Caco-2 (cell line): ENCODE measurements around the gene MYO10. TPM values are rescaled to one million over a fixed set of nuclear protein-coding genes. Genes with fewer than 3 reads are reported as not detected.

Source experiments
- BruUV-seq: library from RNA; stranded (reverse); fragments of 400-500 nt; replicated peaks from 2 replicates; lab custom pipeline; 2021; lab: Mats Ljungman, UMichigan
- CTCF ChIA-PET: fragments of 300-600 bp; sonication (Branson Sonifier 250); formaldehyde crosslinking; loops from one replicate; lab custom pipeline; 2022; ENCODE audit warnings: antibody characterized with exemption; lab: Charles Lee
- POLR2A ChIA-PET: fragments of 300-600 bp; sonication (Branson Sonifier 250); formaldehyde crosslinking; loops from one replicate; lab custom pipeline; 2022; ENCODE audit warnings: antibody characterized with exemption; lab: Charles Lee
- DNase-seq, 2 experiments: peaks; one replicate each; pipeline versions ENCODE4 v3.0.0 to v3.0.0-alpha.2; 2020 to 2022
- H3K27me3 ChIP-seq: replicated peaks from 2 replicates; pipeline ENCODE4 v1.6.0; 2011; ENCODE audit warnings: low read length; ENCODE audit not compliant: control insufficient read depth, insufficient read depth
- H3K36me3 ChIP-seq: 2 replicates; pipeline ENCODE4 v1.5.1; 2011; ENCODE audit warnings: low read length; ENCODE audit not compliant: control insufficient read depth, insufficient read depth
- H3K4me1 ChIP-seq: fragments of 250-450 bp; sonication (Bioruptor Pico); 2 replicates; pipeline ENCODE4 v1.5.1; 2020; ENCODE audit warnings: mild to moderate bottlenecking
- H3K4me3 ChIP-seq: 2 replicates; pipeline ENCODE4 v1.5.1; 2011; ENCODE audit warnings: low read depth, mild to moderate bottlenecking, control low read depth, low read length
- H3K9me3 ChIP-seq: fragments of 250-450 bp; sonication (Bioruptor Pico); 2 replicates; pipeline ENCODE4 v1.5.1; 2020; ENCODE audit warnings: mild to moderate bottlenecking, moderate library complexity
- H3K27ac Mint-ChIP-seq: one replicate; pipeline ENCODE4 v1.8.0; 2022; ENCODE audit warnings: mixed read lengths; ENCODE audit not compliant: unreplicated experiment
- H3K27me3 Mint-ChIP-seq: one replicate; pipeline ENCODE4 v1.8.0; 2022; ENCODE audit warnings: mixed read lengths; ENCODE audit not compliant: insufficient read depth, unreplicated experiment
- H3K36me3 Mint-ChIP-seq: one replicate; pipeline ENCODE4 v1.8.0; 2022; ENCODE audit warnings: mild to moderate bottlenecking, mixed read lengths; ENCODE audit not compliant: insufficient read depth, unreplicated experiment
- H3K4me1 Mint-ChIP-seq: one replicate; pipeline ENCODE4 v1.8.0; 2022; ENCODE audit warnings: low read depth, mixed read lengths; ENCODE audit not compliant: unreplicated experiment
- H3K4me3 Mint-ChIP-seq: one replicate; pipeline ENCODE4 v1.8.0; 2022; ENCODE audit warnings: mild to moderate bottlenecking, moderate library complexity, mixed read lengths; ENCODE audit not compliant: unreplicated experiment
- H3K9me3 Mint-ChIP-seq: one replicate; pipeline ENCODE4 v1.8.0; 2022; ENCODE audit warnings: mixed read lengths; ENCODE audit not compliant: unreplicated experiment
- CTCF ChIP-seq, 2 experiments: fragments of 200-600 bp in 1 of 2; IDR thresholded peaks; 1 replicate in 1 of 2; 2 replicates in 1 of 2; pipeline versions ENCODE4 v1.5.1 to v1.8.0; 2011 to 2022; ENCODE audit warnings: antibody characterized with exemption in 1 of 2, control low read depth in 1 of 2, inconsistent platforms in 1 of 2, low read depth in 1 of 2, low read length in 1 of 2, mild to moderate bottlenecking in 1 of 2, moderate library complexity in 1 of 2; ENCODE audit not compliant: insufficient read depth in 1 of 2, severe bottlenecking in 1 of 2, unreplicated experiment in 1 of 2
- intact Hi-C: fragments of 100-400 bp; cut with micrococcal nuclease; formaldehyde crosslinking; loops from one replicate; pipeline ENCODE4 v1.10.0; 2022; ENCODE audit not compliant: unreplicated experiment
- total RNA-seq: library from RNA; stranded (reverse); gene quantifications from 2 replicates; pipeline ENCODE4 v1.2.3, GENCODE V29; 2022

MYO10 gene
- total RNA-seq, 1 experiment from 2014 or later = 67.6 TPM

- H3K4me3 ChIP-seq = no peak overlapping the region
Measured at GRCh38 chr5:16889203-16889971, 46.7 kb downstream of the MYO10 start.

GRCh38 chr5:16888694-16889124, 47.4 kb downstream of the MYO10 start:
- DNase-seq = no peak
- Mint-ChIP-seq H3K9me3 (no peaks in the 10 kb centered on the region), H3K36me3 (peaks cover 40% of the 10 kb centered on the region), H3K4me1 (peaks cover 55% of the 10 kb centered on the region), H3K27me3 (no peaks in the 10 kb centered on the region), H3K27ac (peak overlapping the region; percentile 39), H3K4me3 (no peak overlapping the region)
- no TSS peak for BruUV-seq
- intact Hi-C loops = loop anchor here (1.0 kb wide), 1 partner anchor 7 kb away; no protein-coding TSS in a partner anchor
- ChIA-PET POLR2A (no interaction called here), CTCF (no interaction called here)
- Histone ChIP-seq H3K9me3 (no peaks in the 10 kb centered on the region), H3K36me3 (no peaks in the 10 kb centered on the region), H3K27me3 (no peaks in the 10 kb centered on the region), H3K4me1 (peaks cover 80% of the 10 kb centered on the region), H3K4me3 (no peak overlapping the region)
- TF ChIP-seq CTCF (IDR thresholded peaks at IDR 0.05; ENCODE audit: insufficient read depth in 1 of 2, low read depth in 1 of 2, low read length in 1 of 2, severe bottlenecking in 1 of 2, unreplicated experiment in 1 of 2) = no peak

More at GRCh38 chr5:16889203-16889971, 46.7 kb downstream of the MYO10 start:
- Mint-ChIP-seq H3K4me1 (peaks cover 60% of the 10 kb centered on the region), H3K36me3 (peaks cover 37% of the 10 kb centered on the region), H3K9me3 (no peaks in the 10 kb centered on the region), H3K27me3 (no peaks in the 10 kb centered on the region), H3K27ac (peak overlapping the region; percentile 39), H3K4me3 (no peak overlapping the region)
- no TSS peak for BruUV-seq
- DNase-seq = peak; percentile 67
- intact Hi-C loops = loop anchor here (1.0 kb wide), 1 partner anchor 8 kb away; no protein-coding TSS in a partner anchor
- CTCF ChIA-PET = no interaction called here
- H3K9me3 ChIP-seq = no peaks in the 10 kb centered on the region
- POLR2A ChIA-PET = no interaction called here
- TF ChIP-seq CTCF (IDR thresholded peaks at IDR 0.05; ENCODE audit: insufficient read depth in 1 of 2, low read depth in 1 of 2, low read length in 1 of 2, severe bottlenecking in 1 of 2, unreplicated experiment in 1 of 2) = no peak
- no peaks in the 10 kb centered on the region for H3K36me3 ChIP-seq
- peaks cover 80% of the 10 kb centered on the region for H3K4me1 ChIP-seq
- no peaks in the 10 kb centered on the region for H3K27me3 ChIP-seq

- Histone ChIP-seq H3K4me3 (no peak overlapping the region), H3K9me3 (no peaks in the 10 kb centered on the region), H3K27me3 (no peaks in the 10 kb centered on the region), H3K36me3 (no peaks in the 10 kb centered on the region), H3K4me1 (peaks cover 91% of the 10 kb centered on the region)
- Mint-ChIP-seq H3K4me3 (no peak overlapping the region), H3K4me1 (peaks cover 48% of the 10 kb centered on the region), H3K36me3 (peaks cover 38% of the 10 kb centered on the region), H3K9me3 (no peaks in the 10 kb centered on the region), H3K27me3 (no peaks in the 10 kb centered on the region), H3K27ac (peak overlapping the region; percentile 55)
- BruUV-seq = no TSS peak
- ChIA-PET POLR2A (no interaction called here), CTCF (no interaction called here)
- no peak for TF ChIP-seq CTCF (IDR thresholded peaks at IDR 0.05; ENCODE audit: insufficient read depth in 1 of 2, low read depth in 1 of 2, low read length in 1 of 2, severe bottlenecking in 1 of 2, unreplicated experiment in 1 of 2)
- intact Hi-C loops = no loop called here
- DNase-seq = no peak
Measured at GRCh38 chr5:16886793-16887345, 49.2 kb downstream of the MYO10 start.
